Spleen (tissue), 7 donors: ENCODE results near the gene TLNRD1.

Experiments used
- CTCF ChIP-seq, 11 experiments: fragments of 200-600 bp in 7 of 11; fragments of 450-650 bp in 4 of 11; sonication (generic) in 4 of 11; IDR thresholded peaks in 8 of 11; conservative IDR thresholded peaks in 3 of 11; 1 replicate in 7 of 11; 2 replicates in 4 of 11; pipeline versions ENCODE4 v1.4.0 to v1.8.0; 2016 to 2021; ENCODE audit warnings: antibody characterized with exemption in 11 of 11, inconsistent platforms in 4 of 11, mild to moderate bottlenecking in 1 of 11
- POLR2A ChIP-seq, 3 donors: fragments of 450-650 bp; IDR thresholded peaks; one replicate each; pipeline ENCODE4 v1.5.1; 2017; ENCODE audit warnings: antibody characterized with exemption in 3 of 3, mild to moderate bottlenecking in 1 of 3
- POLR2AphosphoS5 ChIP-seq, 3 donors: sonication (generic); formaldehyde crosslinking; IDR thresholded peaks; one replicate each; pipeline ENCODE4 v1.5.1; 2017; ENCODE audit warnings: antibody characterized with exemption in 3 of 3
- donor health status: DM: no; HTN: no; CAD: no; lungs with moderate emphysema.
- donor health status: DM: no; HTN: no; CAD: no.
- donor health status: DM: no; HTN: no; CAD: no.

DNA sequence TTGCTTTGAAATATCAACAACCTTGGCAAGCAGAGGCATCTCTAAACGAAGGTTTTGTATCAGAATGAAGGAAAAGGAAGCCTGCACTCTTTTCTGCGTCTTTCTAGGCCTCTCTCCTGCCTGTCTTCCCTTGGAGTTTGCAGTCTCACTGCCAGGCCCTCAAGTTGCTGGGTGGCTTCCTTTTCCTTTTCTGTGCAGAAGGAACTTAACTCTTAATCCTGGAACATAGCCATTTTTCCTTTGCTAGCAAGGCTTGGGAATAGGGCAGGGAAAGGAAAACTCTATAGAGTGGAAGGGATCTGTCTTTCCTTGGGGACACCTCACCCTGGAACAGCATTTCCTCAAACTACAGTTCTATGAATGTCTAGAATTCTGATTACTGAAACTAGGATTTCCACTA lies 32.8 kb downstream of the TLNRD1 start:
- TF ChIP-seq CTCF (IDR thresholded peaks at IDR 0.05 in 8 of 11, conservative IDR thresholded peaks at IDR 0.05 in 3 of 11) (no peak), POLR2A (IDR thresholded peaks at IDR 0.05) (no peak), POLR2AphosphoS5 (IDR thresholded peaks at IDR 0.05) (no peak)
